ENCODE measurements around the gene FGF4.

Gene FGF4

GRCh38 chr11:69726019-69726418 lies 49.1 kb downstream of the FGF4 start:
- no peak for DNase-seq (ENCODE audit: low read depth in 2 of 2)

DNA sequence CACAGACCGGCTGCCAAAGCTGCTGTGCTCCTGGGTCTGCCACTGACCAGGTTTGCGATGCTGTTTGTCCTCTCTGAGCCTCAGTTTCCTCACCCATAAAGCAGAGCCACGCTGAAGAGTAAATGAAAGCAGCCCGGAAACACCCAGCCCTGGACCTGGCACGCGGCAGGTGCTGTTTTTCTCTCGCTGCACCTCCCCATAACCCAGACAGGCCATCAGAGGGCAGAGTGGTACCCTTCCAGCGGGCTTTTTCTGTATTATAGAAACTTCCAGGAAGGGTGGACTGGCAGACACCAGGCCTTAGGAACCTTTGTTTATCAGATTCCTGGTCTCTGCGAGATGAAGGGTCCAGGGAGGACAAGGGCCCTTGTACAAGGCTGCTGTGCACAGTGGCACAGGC lies 53.4 kb downstream of the FGF4 start:
- DNase-seq (ENCODE audit: low read depth in 2 of 2) = no peak

DNA sequence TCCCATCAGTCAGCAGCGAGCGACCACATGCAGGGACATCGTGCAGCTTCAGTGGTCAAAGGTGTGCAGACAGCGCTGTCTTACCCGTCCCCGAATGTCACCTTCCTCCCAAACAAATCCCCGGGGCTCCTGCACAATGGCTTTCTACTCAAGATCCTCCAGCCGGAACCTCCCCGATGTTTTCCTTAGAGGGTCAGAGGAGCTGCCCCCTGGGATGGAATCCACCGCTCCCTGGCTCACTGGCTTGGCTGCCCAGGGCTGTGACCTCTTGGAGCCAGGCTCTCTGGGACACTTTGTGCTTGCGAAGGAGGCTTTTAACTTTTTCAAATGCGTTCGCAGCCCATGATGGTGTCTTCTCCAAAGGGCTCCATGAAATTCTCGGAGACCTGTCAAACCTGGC lies 54.0 kb downstream of the FGF4 start:
- no peak for DNase-seq (ENCODE audit: low read depth in 2 of 2)

Measured in stimulated activated CD8-positive, alpha-beta memory T cell treated with anti-CD3 and anti-CD28 coated beads, Interleukin-2, amount 100 ng/mL, for 1 hour (primary cell).